T-helper 2 cell (primary cell): Measurements from ENCODE around the gene XPR1.
"Not testable (repeated sequence)": the region's sequence is repeated elsewhere in the genome, so short reads cannot be mapped to it uniquely, and the experiment has no call there.

Experiments used
- DNase-seq, 5 experiments: peaks; one replicate each; pipeline versions ENCODE4 v3.0.0 to v3.0.0-alpha.2; 2012 to 2022

The XPR1 gene

DNA sequence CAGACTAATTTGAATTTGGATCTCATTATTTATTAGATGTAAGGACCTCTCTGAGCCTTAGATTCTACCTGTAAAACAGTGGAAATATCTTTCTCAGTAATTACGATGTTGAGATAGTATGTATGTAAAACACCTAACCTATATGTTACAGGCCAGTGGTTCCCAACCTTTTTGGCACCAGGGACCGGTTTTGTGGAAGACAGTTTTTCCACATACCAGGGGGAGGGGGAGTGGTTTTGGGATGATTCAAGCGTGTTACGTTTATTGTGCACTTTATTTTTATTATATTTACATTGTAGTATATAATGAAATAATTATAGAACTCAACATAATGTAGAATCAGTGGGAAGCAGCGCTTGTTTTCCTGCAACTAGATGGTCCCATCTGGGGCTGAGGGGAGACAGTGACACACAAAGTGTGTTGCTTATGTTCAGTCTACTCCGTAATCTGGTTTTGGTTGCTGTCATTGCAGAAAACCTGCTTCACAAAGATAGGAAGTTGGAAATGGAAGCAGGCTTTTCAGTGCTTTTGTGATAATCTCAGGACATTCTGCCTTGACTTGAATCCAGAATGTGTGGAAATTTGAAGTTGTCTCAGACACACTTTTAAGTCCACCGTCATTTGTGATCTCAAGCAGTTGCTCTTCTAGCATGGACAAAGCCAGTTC is 12.8 kb downstream of the XPR1 start:
- DNase-seq: no peak

DNA sequence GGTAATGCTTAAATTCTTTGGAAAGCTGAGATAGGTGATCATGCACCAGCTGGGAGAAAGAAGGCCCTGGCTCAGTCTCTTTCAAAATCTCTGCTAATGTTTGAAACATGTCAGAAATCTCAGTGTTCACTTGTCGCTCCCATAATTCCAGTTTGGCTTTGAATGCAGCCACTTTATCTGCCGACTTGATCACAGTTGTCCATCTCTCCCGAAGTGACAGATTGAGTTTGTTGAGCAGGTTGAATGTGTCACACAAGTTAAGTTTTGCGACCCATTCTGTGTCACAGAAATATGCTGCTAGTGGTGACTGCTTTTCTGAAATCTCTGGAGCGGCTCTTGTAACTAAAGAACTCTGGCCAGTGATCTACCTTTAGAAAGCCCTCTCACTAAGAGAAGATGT is 13.4 kb downstream of the XPR1 start:
- DNase-seq: not testable (repeated sequence)

- DNase-seq: peak in 1 of 5 experiments; percentile 43
Observed at GRCh38 chr1:180646093-180646492, 14.3 kb downstream of the XPR1 start.

GRCh38 chr1:180646547-180646946 is 14.7 kb downstream of the XPR1 start:
- DNase-seq: peak in 1 of 5 experiments; percentile 36

- no peak for DNase-seq
Observed at GRCh38 chr1:180652792-180653191, 21.0 kb downstream of the XPR1 start.

DNA sequence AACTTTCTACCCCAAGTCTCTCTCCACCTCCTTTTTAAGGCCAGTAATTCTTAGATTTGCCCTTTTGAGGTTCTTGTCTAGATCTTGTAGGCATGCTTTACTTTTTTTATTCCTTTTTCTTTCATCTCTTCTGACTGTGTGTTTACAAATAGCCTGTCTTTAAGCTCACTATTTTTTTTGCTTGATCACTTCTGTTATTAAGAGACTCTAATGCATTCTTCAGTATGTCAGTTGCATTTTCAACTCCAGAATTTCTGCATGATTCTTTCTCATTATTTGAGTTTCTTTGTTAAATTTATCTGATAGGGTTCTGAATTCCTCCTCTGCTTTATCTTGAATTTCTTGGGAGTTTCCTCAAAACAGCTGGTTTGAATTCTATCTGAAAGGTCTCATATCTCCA is 30.9 kb downstream of the XPR1 start:
- DNase-seq: no peak

GRCh38 chr1:180670681-180671080 is 38.9 kb downstream of the XPR1 start:
- DNase-seq: no peak

GRCh38 chr1:180672105-180672504 is 40.3 kb downstream of the XPR1 start:
- no peak for DNase-seq

GRCh38 chr1:180672505-180672904 is 40.7 kb downstream of the XPR1 start:
- no peak for DNase-seq

GRCh38 chr1:180674603-180675530 is 43.0 kb downstream of the XPR1 start:
- no peak for DNase-seq

GRCh38 chr1:180675586-180675985 is 43.8 kb downstream of the XPR1 start:
- DNase-seq: no peak

DNA sequence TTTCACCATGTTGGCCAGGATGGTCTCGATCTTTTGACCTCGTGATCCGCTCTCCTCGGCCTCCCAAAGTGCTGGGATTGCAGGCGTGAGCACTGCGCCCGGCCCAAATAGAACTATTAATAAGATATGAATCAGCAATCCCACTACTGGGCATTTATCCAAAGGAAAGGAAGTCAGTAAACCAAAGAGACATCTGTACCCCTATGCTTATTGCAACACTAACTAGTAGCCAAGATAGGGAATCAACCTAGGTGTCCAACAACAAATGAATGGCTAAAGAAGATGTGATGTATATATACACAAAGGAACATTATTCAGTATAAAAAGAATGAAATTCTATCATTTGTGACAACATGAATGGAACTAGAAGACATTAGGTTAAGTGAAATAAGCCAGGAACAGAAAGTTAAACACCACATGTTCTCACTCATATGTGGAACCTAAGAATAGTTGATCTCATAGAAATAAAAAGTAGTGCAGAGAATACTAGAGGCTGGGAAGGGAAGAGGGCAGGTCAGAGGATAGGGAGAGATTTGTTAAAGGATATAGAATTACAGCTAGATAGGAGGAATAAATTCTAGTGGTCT is 48.8 kb downstream of the XPR1 start:
- DNase-seq: no peak

DNA sequence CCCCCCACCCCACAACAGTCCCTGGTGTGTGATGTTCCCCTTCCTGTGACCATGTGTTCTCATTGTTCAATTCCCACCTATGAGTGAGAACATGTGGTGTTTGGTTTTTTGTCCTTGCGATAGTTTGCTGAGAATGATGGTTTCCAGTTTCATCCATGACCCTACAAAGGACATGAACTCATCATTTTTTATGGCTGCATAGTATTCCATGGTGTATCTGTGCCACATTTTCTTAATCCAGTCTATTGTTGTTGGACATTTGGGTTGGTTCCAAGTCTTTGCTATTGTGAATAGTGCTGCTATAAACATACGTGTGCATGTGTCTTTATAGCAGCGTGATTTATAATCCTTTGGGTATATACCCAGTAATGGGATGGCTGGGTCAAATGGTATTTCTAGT is 51.3 kb downstream of the XPR1 start:
- not testable (repeated sequence) for DNase-seq

DNA sequence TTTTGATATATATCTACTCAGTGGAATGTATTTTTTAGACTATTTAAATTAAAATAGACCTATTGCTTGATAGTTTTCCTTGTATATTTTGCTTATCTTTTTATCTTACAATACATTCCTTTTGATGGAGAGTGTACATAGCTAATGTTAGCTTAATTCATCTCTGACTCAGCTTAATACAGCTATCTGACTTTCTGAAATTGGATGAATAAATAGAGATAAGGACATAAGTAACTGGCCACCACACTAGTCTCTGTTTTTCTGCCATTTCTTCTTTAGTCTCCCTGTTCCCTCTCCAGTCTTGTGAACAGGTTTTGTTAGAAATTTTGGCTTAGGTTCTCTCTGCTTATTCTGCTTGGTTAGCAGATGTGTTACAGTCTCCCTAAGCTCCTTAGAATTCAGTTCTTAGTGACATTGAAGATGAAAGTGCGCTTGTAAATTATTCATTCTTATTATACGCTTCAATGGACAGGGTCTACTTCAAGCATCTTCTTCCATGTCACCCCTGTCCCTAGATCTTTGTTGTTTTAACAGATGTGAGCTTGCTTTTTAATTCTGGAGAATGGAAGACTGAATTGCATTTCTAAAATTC is 59.6 kb downstream of the XPR1 start:
- DNase-seq: no peak

GRCh38 chr1:180693564-180694244 is 61.9 kb downstream of the XPR1 start:
- no peak for DNase-seq

DNA sequence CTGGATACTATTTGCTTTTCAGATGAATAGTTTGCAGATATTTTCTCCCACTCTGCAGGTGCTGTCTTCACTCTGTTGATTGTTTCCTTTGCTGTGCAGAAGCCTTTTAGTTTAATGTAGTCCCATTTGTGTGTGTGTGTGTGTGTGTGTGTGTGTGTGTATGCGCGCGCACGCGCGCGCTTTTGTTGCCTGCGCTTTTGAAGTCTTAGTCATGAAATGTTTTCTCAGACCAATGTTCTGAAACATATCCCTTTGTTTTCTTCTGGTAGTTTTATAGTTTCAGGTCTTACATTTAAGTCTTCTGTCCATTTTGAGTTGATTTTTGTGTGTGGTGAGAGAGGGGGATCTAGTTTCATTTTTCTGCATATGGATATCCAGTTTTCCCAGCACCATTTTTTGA is 63.5 kb downstream of the XPR1 start:
- no peak for DNase-seq

DNA sequence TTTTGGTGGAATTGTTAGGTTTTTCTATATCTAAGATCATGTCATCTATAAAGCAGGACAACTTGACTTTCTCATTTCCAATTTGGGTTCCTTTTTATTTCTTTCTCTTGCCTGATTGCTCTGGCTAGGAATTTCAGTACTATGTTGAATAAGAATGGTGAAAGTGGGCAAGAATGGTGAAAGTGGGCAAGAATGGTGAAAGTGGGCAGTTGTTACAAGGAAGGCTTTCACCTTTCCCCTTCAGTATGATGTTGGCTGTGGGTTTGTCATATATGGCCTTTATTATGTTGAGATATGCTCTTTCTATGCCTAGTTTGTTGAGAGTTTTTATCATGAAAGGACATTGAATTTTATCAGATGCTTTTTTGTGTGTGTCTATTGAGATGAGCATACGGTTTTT is 64.5 kb downstream of the XPR1 start:
- DNase-seq: no peak

DNA sequence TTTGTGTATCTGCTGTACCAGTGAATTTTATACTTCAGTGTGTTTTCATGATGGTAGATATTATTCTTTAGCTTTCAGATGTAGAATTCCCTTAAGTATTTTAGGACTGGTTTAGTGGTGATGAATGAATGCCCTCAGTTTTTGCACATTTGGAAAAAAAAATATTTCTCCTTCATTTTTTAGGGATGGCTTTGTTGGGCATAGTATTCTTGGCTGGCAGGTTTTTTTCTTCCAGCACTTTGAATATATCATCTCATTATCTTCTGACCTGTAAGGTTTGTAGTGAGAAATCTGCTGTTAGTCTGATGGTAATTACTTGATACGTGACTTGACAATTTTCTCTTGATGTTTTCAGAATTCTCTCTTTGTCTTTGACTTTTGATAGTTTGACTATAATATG is 66.8 kb downstream of the XPR1 start:
- no peak for DNase-seq

- not testable (repeated sequence) for DNase-seq
Observed at GRCh38 chr1:180702376-180702775, 70.6 kb downstream of the XPR1 start.

GRCh38 chr1:180710746-180711145 is 78.9 kb downstream of the XPR1 start:
- not testable (repeated sequence) for DNase-seq

DNA sequence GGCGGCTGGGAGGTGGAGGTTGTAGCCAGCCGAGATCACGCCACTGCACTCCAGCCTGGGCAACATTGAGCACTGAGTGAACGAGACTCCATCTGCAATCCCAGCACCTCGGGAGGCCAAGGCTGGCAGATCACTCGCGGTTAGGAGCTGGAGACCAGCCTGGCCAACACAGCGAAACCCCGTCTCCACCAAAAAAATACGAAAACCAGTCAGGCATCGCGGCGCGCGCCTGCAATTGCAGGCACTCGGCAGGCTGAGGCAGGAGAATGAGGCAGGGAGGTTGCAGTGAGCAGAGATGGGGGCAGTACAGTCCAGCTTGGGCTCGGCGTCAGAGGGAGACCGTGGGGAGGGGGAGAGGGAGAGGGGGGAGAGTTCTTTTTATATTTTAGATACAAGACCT is 79.4 kb downstream of the XPR1 start:
- not testable (repeated sequence) for DNase-seq

GRCh38 chr1:180720753-180721152 is 88.9 kb downstream of the XPR1 start:
- no peak for DNase-seq

GRCh38 chr1:180722586-180722985 is 90.8 kb downstream of the XPR1 start:
- no peak for DNase-seq
